ENCODE data around the gene DDX51. TPM values are rescaled to one million over a fixed set of nuclear protein-coding genes. Genes with fewer than 3 reads are reported as not detected.

Gene DDX51
- polyA plus RNA-seq, 1 experiment = 8.2 TPM

DNA sequence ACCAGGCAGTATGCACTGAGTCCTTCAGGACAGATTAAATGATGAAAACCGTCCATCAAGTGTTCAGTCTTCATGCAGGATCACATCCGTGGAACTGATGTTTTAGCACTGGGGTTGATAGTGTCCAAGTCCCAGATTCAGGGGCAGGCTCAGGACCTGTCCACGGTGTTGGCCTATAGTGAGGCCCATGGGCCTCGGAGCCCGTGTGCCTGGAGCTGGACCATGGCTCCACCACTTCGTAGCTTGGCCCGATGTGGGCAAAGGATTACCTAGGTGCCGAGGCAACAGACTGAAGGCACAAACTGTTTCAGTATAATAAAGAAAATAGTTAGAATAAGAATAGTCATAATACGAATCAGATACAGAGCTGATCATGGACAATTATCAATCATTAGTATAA, 41.8 kb downstream of the DDX51 start:
- Histone ChIP-seq H3K27me3 (ENCODE audit: control insufficient read depth, insufficient read depth, low read length) (no peaks in the 10 kb centered on the region), H3K36me3 (ENCODE audit: control insufficient read depth, insufficient read depth, low read length) (peaks cover 3% of the 10 kb centered on the region), H3K4me3 (ENCODE audit: low read depth, low read length) (no peak overlapping the region)
- DNase-seq (ENCODE audit: low read depth) = no peak
- ChIA-PET CTCF (interaction anchor here (0.9 kb wide), 1 partner anchor 10 kb away, joined by 3 read pairs; no protein-coding TSS in a partner anchor), POLR2A (no interaction called here)
- TF ChIP-seq, protein P1, sequence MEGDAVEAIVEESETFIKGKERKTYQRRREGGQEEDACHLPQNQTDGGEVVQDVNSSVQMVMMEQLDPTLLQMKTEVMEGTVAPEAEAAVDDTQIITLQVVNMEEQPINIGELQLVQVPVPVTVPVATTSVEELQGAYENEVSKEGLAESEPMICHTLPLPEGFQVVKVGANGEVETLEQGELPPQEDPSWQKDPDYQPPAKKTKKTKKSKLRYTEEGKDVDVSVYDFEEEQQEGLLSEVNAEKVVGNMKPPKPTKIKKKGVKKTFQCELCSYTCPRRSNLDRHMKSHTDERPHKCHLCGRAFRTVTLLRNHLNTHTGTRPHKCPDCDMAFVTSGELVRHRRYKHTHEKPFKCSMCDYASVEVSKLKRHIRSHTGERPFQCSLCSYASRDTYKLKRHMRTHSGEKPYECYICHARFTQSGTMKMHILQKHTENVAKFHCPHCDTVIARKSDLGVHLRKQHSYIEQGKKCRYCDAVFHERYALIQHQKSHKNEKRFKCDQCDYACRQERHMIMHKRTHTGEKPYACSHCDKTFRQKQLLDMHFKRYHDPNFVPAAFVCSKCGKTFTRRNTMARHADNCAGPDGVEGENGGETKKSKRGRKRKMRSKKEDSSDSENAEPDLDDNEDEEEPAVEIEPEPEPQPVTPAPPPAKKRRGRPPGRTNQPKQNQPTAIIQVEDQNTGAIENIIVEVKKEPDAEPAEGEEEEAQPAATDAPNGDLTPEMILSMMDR (IDR thresholded peaks at IDR 0.05; ENCODE audit: insufficient read depth, low read depth, low read length) = no peak

DNA sequence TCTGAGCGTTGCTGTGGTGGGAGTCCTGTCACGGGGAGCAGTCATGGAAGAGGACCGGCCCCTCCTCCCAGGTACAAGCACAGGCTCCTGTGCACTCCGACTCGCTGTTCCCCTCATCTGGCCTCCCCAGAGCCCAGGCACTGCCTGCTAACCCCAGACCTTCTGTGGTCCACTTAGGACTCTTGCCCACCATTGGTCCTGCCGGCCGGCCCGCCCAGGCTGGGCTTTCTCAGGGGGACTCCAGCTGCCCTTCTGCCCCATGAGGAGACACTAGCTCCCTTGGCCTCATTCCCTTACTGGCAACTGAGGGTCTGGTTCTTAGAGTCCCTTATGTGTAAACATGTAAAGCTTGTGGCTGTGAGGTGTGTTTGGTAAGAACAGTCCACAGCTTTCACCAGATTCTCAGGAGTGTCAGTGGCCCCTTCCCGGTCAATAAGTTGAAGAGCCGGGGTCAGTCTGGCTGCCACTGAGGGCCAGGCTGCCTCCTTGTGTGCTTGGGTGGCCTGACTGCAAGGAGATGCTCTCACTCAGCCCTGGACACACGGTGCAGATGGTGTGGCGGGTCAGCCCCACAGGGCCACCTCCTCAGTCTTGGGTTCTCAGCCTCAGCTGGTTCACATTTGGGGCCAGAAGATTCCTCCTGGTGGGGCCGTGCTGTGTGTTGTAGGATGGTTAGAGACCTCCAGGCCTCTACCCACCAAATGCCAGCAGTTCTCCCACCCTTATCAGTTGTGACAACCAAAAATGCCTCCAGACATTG, 43.6 kb downstream of the DDX51 start:
- DNase-seq (ENCODE audit: low read depth) = no peak
- ChIA-PET CTCF (no interaction called here), POLR2A (no interaction called here)
- TF ChIP-seq, protein P1 (IDR thresholded peaks at IDR 0.05; ENCODE audit: insufficient read depth, low read depth, low read length) = no peak
- no peak overlapping the region for H3K4me3 ChIP-seq (ENCODE audit: low read depth, low read length)
- no peaks in the 10 kb centered on the region for H3K27me3 ChIP-seq (ENCODE audit: control insufficient read depth, insufficient read depth, low read length)
- peaks cover 3% of the 10 kb centered on the region for H3K36me3 ChIP-seq (ENCODE audit: control insufficient read depth, insufficient read depth, low read length)

DNA sequence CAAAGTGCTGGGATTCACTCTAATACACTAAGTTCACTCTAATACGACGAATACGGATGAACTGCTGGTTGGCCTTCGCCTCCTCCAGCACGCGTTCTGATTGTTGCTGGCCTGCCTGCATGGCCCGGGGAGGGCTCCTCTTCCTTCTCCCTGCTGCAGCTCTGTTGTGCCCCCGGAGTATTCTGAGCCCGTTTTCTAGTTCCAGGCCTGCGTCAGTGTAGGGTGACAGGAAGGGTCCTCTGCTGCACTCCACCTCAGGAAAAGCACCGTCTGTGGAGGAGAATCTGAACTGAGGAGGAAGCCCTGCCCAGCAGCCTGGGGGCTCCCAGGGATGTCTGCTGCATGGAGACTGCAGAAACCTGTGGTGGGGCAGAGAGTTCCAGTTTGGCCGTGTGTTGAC, 44.4 kb downstream of the DDX51 start:
- DNase-seq (ENCODE audit: low read depth) = no peak
- Histone ChIP-seq H3K36me3 (ENCODE audit: control insufficient read depth, insufficient read depth, low read length) (peaks cover 3% of the 10 kb centered on the region), H3K27me3 (ENCODE audit: control insufficient read depth, insufficient read depth, low read length) (no peaks in the 10 kb centered on the region), H3K4me3 (ENCODE audit: low read depth, low read length) (no peak overlapping the region)
- CTCF ChIA-PET = no interaction called here
- TF ChIP-seq, protein P1 (IDR thresholded peaks at IDR 0.05; ENCODE audit: insufficient read depth, low read depth, low read length) = no peak
- POLR2A ChIA-PET = no interaction called here

DNA sequence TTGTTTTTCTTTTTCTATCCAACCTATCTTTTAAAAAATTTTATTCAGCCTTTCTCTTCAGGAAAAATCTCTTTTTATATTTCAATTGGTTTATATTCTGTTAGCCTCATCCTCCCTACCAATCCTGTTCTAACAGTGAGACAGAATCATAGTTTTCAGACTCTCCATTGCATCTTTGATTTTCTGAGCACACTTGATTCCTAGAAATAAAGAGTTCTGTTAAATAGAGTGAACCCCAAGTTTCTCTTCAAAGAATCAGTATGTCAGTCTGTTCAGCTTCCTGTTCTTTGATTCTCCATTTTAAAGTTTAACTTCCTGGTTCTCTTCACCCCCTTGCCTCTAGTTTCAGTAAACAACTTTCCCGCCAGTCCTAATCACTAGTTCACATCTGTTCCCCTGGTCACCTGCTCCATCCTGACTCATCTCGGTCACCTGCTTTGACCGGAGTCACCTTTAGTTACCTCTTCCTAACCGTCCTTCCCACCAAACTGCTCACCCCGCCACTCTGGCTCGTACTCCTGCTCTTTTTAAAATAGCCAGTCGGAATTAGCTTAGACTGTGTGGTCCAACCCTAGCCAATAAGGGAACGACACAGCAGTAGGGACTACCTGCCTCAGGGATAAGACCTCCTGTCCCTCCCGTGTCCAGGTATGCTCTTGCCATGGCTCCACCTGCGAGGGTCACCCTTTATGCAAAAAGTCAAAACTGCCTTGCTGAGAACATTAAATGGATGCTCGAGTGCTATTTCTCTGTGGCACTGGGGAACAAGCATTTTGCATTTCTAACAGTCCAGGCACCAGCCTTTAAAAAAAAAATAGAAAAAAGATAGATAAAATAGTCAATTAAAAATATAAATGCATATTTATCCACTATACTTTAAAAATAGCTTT, 48.4 kb downstream of the DDX51 start:
- no peak for DNase-seq (ENCODE audit: low read depth)
- H3K36me3 ChIP-seq (ENCODE audit: control insufficient read depth, insufficient read depth, low read length) = peaks cover 7% of the 10 kb centered on the region
- POLR2A ChIA-PET = no interaction called here
- no peaks in the 10 kb centered on the region for H3K27me3 ChIP-seq (ENCODE audit: control insufficient read depth, insufficient read depth, low read length)
- CTCF ChIA-PET = no interaction called here
- TF ChIP-seq, protein P1 (IDR thresholded peaks at IDR 0.05; ENCODE audit: insufficient read depth, low read depth, low read length) = no peak
- no peak overlapping the region for H3K4me3 ChIP-seq (ENCODE audit: low read depth, low read length)

DNA sequence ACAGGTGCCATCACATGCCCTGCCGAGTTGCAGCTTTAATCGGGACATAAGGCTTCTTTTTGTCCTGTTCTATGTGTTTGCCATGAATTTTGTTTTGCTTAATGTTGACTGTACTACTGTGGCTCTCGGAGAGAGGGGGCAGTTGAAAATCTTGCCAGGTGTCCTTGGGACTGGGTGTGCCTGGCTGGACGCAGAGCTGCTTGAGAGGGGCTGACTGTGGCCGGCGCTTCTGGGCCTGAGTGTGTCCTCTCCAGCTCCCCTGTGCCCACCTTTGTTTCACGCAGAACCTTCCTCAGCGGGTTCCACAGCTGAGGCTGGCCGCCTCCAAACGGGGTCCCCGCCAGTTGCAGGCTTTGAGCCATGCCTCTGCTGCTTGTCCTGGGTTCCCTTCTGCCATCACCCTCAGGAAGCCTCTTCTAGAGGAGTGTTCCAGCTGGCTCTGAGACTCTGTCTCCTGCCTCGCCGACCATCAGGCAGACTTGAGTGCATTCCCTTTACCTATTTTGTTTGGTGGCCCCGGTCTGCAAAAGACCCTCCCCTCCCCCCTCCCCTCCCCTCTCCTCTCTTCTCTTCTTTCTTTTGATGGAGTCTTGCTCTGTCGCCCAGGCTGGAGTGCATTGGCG, 49.7 kb downstream of the DDX51 start:
- Histone ChIP-seq H3K27me3 (ENCODE audit: control insufficient read depth, insufficient read depth, low read length) (no peaks in the 10 kb centered on the region), H3K4me3 (ENCODE audit: low read depth, low read length) (no peak overlapping the region), H3K36me3 (ENCODE audit: control insufficient read depth, insufficient read depth, low read length) (peaks cover 4% of the 10 kb centered on the region)
- TF ChIP-seq, protein P1 (IDR thresholded peaks at IDR 0.05; ENCODE audit: insufficient read depth, low read depth, low read length) = no peak
- no peak for DNase-seq (ENCODE audit: low read depth)
- CTCF ChIA-PET = no interaction called here
- POLR2A ChIA-PET = no interaction called here
